Parathyroid adenoma (tissue), 2 donors: ENCODE data around the gene UBE2C.

ENCODE experiments used
- H2AFZ ChIP-seq: fragments of 300-600 bp; sonication (generic); one replicate; pipeline ENCODE4 v1.7.0; 2017; ENCODE audit warnings: antibody characterized with exemption, mild to moderate bottlenecking
- H3K27ac ChIP-seq: fragments of 300-600 bp; sonication (generic); one replicate; pipeline ENCODE4 v1.7.0; 2017
- H3K27me3 ChIP-seq: fragments of 300-600 bp; sonication (generic); one replicate; pipeline ENCODE4 v1.7.0; 2017; ENCODE audit warnings: low read length; ENCODE audit not compliant: control insufficient read depth, insufficient read depth
- H3K36me3 ChIP-seq: fragments of 300-600 bp; sonication (generic); one replicate; pipeline ENCODE4 v1.7.0; 2017; ENCODE audit warnings: low read length; ENCODE audit not compliant: control insufficient read depth, insufficient read depth
- H3K4me1 ChIP-seq: fragments of 300-600 bp; sonication (generic); one replicate; pipeline ENCODE4 v1.7.0; 2017; ENCODE audit warnings: control low read depth
- H3K4me2 ChIP-seq: fragments of 300-600 bp; sonication (generic); one replicate; pipeline ENCODE4 v1.7.0; 2017; ENCODE audit warnings: low read length
- H3K4me3 ChIP-seq: fragments of 300-600 bp; sonication (generic); one replicate; pipeline ENCODE4 v1.7.0; 2017; ENCODE audit warnings: low read depth, low read length
- H3K79me2 ChIP-seq: fragments of 300-600 bp; sonication (generic); one replicate; pipeline ENCODE4 v1.7.0; 2017; ENCODE audit warnings: control low read depth
- H3K9ac ChIP-seq: fragments of 300-600 bp; sonication (generic); one replicate; pipeline ENCODE4 v1.7.0; 2017; ENCODE audit warnings: mild to moderate bottlenecking
- H3K9me3 ChIP-seq: fragments of 300-600 bp; sonication (generic); one replicate; pipeline ENCODE4 v1.7.0; 2017; ENCODE audit warnings: low read length; ENCODE audit not compliant: control insufficient read depth
- CTCF ChIP-seq: fragments of 300-600 bp; sonication (generic); IDR thresholded peaks from one replicate; pipeline ENCODE4 v1.7.0; 2017; ENCODE audit warnings: antibody characterized with exemption, mild to moderate bottlenecking
- donor health status: primary hyperparathyroidism.

UBE2C gene

GRCh38 chr20:45861221-45862075 lies 49.0 kb downstream of the UBE2C start:
- no peak overlapping the region for H3K4me2 ChIP-seq
- no peaks in the 10 kb centered on the region for H3K36me3 ChIP-seq
- no peaks in the 10 kb centered on the region for H3K9me3 ChIP-seq
- H3K9ac ChIP-seq, result no peak overlapping the region
- peaks cover 6% of the 10 kb centered on the region for H3K4me1 ChIP-seq
- peaks cover 12% of the 10 kb centered on the region for H3K79me2 ChIP-seq
- no peak overlapping the region for H3K27ac ChIP-seq
- no peak overlapping the region for H3K4me3 ChIP-seq
- H3K27me3 ChIP-seq, result no peaks in the 10 kb centered on the region
- no peak overlapping the region for H2AFZ ChIP-seq
- TF ChIP-seq CTCF, result no peak

DNA sequence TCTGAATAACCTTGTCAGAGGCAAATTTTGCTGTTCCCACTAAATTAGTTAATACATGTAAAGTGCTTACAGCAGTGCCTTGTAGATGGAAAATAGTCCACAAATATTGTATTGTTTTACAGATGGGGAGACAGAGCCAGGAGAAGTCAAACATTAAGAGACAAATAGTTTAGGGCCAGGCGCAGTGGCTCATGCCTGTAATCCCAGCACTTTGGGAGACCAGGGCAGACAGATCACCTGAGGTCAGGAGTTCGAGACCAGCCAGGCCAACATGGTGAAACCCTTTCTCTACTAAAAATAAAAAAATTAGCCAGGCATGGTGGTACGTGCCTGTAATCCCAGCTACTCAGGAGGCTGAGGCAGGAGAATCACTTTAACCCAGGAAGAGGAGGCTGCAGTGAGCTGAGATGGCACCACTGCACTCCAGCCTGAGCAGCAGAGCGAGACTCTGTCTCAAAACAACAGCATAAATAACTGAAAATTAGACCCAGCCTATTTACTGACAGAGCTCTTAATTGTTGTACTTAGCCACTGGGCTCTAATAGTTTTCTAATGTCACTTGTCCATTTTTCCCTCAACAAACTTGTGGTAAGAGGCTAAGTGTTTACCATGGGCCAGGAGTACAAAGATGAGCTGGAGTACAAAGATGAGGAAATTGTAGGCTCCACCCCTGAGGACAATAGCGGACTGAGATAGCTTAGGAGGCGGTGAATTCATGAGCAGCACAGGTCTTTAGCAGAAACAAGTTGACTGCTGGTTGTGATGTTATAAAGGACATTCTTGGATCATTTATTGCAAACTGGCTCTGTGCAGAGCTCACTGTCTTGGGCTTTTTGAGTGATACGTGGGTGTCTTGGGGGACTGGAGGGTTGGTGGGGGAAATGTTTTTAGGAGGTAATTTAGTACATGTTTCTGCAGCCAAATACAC lies 51.4 kb downstream of the UBE2C start:
- H3K27me3 ChIP-seq, result no peaks in the 10 kb centered on the region
- no peak overlapping the region for H3K9ac ChIP-seq
- no peak overlapping the region for H3K4me3 ChIP-seq
- H3K4me2 ChIP-seq, result no peak overlapping the region
- no peaks in the 10 kb centered on the region for H3K4me1 ChIP-seq
- H3K27ac ChIP-seq, result no peak overlapping the region
- peaks cover 3% of the 10 kb centered on the region for H3K79me2 ChIP-seq
- TF ChIP-seq CTCF, result no peak
- H3K9me3 ChIP-seq, result no peaks in the 10 kb centered on the region
- H3K36me3 ChIP-seq, result no peaks in the 10 kb centered on the region
- H2AFZ ChIP-seq, result no peak overlapping the region

- H3K4me1 ChIP-seq, result no peaks in the 10 kb centered on the region
- H3K4me3 ChIP-seq, result no peak overlapping the region
- no peaks in the 10 kb centered on the region for H3K36me3 ChIP-seq
- H3K27me3 ChIP-seq, result no peaks in the 10 kb centered on the region
- TF ChIP-seq CTCF, result no peak
- no peak overlapping the region for H2AFZ ChIP-seq
- H3K9me3 ChIP-seq, result no peaks in the 10 kb centered on the region
- no peak overlapping the region for H3K4me2 ChIP-seq
- no peak overlapping the region for H3K9ac ChIP-seq
- H3K79me2 ChIP-seq, result peaks cover 3% of the 10 kb centered on the region
- no peak overlapping the region for H3K27ac ChIP-seq
Measured at GRCh38 chr20:45866454-45866853, 54.0 kb downstream of the UBE2C start.
